GM19025 (cell line): ENCODE results near the gene COL4A2.

Source experiments
- ATAC-seq: cut with Tn5 transposase; IDR thresholded peaks from one replicate; pipeline ENCODE4 v1.9.1; 2021; ENCODE audit warnings: mild to moderate bottlenecking, low read depth, moderate library complexity; ENCODE audit not compliant: unreplicated experiment

Gene COL4A2

GRCh38 chr13:110289174-110289573 lies 17.9 kb upstream of the COL4A2 start:
- ATAC-seq, result no peak

- no peak for ATAC-seq
Observed at GRCh38 chr13:110289661-110290060, 17.4 kb upstream of the COL4A2 start.

- no peak for ATAC-seq
Observed at GRCh38 chr13:110290153-110290552, 16.9 kb upstream of the COL4A2 start.

GRCh38 chr13:110290826-110291225 lies 16.3 kb upstream of the COL4A2 start:
- ATAC-seq, result no peak

GRCh38 chr13:110291286-110291685 lies 15.8 kb upstream of the COL4A2 start:
- ATAC-seq, result no peak

GRCh38 chr13:110293037-110293436 lies 14.0 kb upstream of the COL4A2 start:
- no peak for ATAC-seq

GRCh38 chr13:110293649-110294048 lies 13.4 kb upstream of the COL4A2 start:
- ATAC-seq, result no peak

- ATAC-seq, result no peak
Observed at GRCh38 chr13:110294146-110294545, 12.9 kb upstream of the COL4A2 start.

- no peak for ATAC-seq
Observed at GRCh38 chr13:110294622-110295021, 12.5 kb upstream of the COL4A2 start.

- no peak for ATAC-seq
Observed at GRCh38 chr13:110297011-110297410, 10.1 kb upstream of the COL4A2 start.

- ATAC-seq, result no peak
Observed at GRCh38 chr13:110297766-110298504, 9.1 kb upstream of the COL4A2 start.

- ATAC-seq, result no peak
Observed at GRCh38 chr13:110298505-110299282, 8.4 kb upstream of the COL4A2 start.

GRCh38 chr13:110299283-110299840 lies 7.7 kb upstream of the COL4A2 start:
- no peak for ATAC-seq

- no peak for ATAC-seq
Observed at GRCh38 chr13:110300090-110300815, 6.8 kb upstream of the COL4A2 start.

- ATAC-seq, result no peak
Observed at GRCh38 chr13:110301083-110301482, 6.0 kb upstream of the COL4A2 start.

- no peak for ATAC-seq
Observed at GRCh38 chr13:110301606-110302553, 5.2 kb upstream of the COL4A2 start.

GRCh38 chr13:110302997-110303396 lies 4.1 kb upstream of the COL4A2 start:
- no peak for ATAC-seq

- no peak for ATAC-seq
Observed at GRCh38 chr13:110303644-110304043, 3.4 kb upstream of the COL4A2 start.

GRCh38 chr13:110304256-110304655 lies 2.8 kb upstream of the COL4A2 start:
- no peak for ATAC-seq

- no peak for ATAC-seq
Observed at GRCh38 chr13:110305001-110305400, 2.1 kb upstream of the COL4A2 start.
